ENCODE data around the gene TEX53. TPM values are rescaled to one million over a fixed set of nuclear protein-coding genes. Genes with fewer than 3 reads are reported as not detected.

The TEX53 gene
- total RNA-seq, 2 experiments from 2014 or later = not detected

DNA sequence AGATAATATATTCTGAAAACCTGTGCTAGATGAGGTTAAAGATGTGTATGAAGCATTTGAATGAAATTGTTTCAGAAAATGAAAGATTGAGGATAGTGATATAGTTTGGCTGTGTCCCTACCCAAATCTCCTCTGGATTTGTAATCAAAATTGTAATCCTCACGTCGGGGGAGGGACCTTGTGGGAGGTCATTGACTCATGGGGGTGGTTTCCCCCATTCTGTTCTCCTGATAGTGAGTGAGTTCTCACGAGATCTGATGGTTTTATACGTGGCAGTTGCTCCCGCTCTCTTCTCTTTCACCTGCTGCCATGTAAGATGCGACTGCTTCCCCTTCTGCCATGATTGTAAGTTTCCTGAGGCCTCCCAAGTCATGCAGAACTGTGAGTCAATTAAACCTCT lies 26.4 kb upstream of the TEX53 start:
- ChIA-PET POLR2A (no interaction called here), CTCF (interaction anchor here (0.8 to 4.1 kb wide), 3 partner anchors 54 to 329 kb away, joined by 3 to 20 read pairs (median 15); no protein-coding TSS in a partner anchor)

DNA sequence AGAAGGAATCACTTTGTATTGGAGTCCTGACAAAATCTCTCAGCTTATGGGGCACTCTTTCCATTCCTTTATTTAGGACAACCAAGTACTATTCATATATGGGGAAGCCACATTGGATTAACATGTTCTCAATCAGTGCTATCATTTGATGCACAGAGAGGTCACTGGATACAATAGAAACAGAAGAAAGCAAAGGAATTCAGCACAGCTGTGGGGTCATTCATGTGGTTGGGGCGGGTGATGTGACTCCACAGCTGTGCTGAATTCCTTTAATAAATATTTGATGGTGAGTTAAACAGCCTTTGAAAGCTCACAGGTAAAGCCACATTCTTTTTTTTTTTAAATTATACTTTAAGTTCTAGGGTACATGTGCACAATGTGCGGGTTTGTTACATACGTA lies 25.2 kb upstream of the TEX53 start:
- ChIA-PET CTCF (interaction anchor here (0.8 to 4.1 kb wide), 16 partner anchors 9 to 337 kb away, joined by 3 to 36 read pairs (median 12); no protein-coding TSS in a partner anchor), POLR2A (no interaction called here)

DNA sequence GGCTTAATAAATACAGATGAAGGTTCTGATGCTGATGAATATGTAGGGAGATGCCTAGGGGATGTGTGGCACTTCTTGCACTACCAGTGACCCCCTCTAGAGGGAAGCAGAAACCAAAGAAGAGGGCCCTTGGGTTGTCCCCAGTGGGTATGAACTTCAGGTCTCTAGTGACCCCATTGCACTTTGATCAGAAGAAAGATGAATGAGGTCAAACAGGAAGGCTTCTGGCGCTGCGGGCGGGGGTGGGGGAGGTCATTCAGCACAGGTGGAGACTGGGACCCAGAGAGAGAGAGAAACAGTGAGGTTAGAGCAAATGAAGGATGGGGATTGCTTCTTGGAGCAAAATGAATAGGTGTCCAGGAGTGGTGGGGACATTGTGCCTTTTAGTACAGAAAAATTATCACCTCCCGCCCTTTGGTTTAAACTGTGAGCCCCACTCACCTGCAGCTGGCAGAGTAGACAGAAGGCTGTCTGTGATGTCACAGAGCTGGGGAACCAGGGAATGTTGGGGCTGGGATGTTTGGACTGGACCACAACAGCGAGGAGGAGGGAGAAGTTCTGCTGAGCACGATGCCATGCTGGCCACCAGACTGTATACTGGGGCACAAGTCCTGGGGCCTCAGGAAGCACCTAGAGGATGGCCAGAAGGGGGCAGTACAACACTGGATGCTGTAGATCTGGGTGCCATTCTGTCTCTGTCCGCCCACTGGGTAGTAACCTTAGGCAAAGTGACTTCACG lies 24.2 kb upstream of the TEX53 start, which contains the start of gene TEX48:
TEX48 (minus strand) TSS at position 599 of the 739 bp plus-strand sequence. CDS start 10,469 bp downstream, outside the sequence.
- ChIA-PET CTCF (interaction anchor here (0.6 to 4.1 kb wide), 34 partner anchors 10 to 358 kb away, joined by 3 to 36 read pairs (median 4); no protein-coding TSS in a partner anchor), POLR2A (interaction anchor here (1.4 kb wide), 1 partner anchor 326 kb away, joined by 7 read pairs; no protein-coding TSS in a partner anchor)

DNA sequence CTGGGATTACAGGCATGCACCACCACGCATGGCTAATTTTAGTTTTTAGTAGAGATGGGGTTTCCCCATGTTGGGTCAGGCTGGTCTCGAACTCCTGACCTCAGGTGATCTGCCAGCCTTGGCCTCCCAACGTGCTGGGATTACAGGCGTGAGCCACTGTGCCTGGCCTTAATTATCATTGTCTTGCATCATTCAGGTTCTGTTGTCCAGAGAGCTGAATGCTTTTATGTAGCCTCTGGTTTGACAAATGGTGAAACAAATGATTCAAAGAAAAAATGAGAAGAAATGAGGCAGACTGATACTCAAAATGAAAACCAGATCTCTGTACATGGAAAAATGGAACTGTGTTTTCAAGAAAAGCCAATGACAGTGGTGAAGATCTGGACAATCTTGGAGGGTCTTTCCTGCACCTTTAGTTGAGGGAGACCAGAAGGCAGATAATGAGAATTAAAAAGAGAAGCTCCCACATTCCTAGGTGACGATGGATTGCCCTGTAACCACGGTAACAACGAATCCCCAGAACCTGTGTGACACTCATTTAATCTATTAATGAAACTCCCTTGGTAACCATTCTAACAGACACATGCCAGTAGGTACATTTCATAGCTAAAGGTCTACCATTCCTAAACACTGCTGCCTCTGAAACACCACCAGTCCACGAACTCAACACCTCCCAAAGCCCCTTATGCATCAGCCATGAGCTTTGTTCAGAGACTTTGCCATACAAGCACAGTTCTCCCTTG lies 22.8 kb upstream of the TEX53 start:
- CTCF ChIA-PET = interaction anchor here (0.7 to 4.1 kb wide), 27 partner anchors 10 to 360 kb away, joined by 3 to 36 read pairs (median 4); no protein-coding TSS in a partner anchor
- POLR2A ChIA-PET = interaction anchor here (1.4 to 1.7 kb wide), 2 partner anchors 11 to 327 kb away, joined by 4 to 7 read pairs; no protein-coding TSS in a partner anchor

DNA sequence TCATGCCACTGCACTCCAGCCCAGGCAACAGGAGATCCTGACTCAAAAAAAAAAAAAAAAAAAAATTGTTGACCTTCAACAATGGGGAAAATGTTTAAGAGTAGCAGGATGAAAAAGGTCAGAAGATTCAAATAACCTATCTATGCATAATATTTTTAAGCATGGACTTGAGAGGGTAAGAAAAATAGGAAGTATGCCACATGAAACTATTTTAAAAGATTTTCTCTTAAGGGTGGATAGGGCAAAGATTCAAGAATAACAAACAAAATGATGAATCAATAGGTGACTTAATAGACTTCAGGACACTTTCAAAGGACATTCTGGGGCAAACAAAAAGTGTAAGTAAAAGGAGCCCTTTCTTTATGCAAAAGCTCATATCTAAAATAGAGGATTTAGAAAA lies 21.2 kb upstream of the TEX53 start:
- ChIA-PET POLR2A (interaction anchor here (0.7 kb wide), 1 partner anchor 327 kb away, joined by 4 read pairs; no protein-coding TSS in a partner anchor), CTCF (interaction anchor here (1.4 kb wide), 1 partner anchor 231 kb away, joined by 3 read pairs; no protein-coding TSS in a partner anchor)

DNA sequence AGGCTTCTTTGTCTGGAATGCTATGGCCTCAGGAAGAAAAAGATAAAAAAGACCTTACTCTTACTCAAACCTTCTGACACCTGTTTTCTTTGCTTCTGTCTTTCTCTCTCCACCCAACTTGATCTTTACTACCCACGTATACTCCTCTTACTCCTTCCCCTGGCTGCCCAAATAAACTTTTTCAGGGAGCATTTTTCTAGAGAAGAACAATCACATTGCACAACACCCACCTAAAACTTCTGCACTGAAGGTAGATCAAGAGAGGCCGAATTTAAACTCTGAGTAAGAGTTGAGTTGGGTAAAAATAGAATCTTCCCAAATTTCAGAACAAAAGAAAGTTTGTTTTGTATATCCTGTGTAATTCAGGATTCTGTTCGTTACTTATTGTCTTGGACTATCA lies 20.5 kb upstream of the TEX53 start:
- POLR2A ChIA-PET = interaction anchor here (0.7 kb wide), 1 partner anchor 327 kb away, joined by 4 read pairs; no protein-coding TSS in a partner anchor
- CTCF ChIA-PET = no interaction called here

DNA sequence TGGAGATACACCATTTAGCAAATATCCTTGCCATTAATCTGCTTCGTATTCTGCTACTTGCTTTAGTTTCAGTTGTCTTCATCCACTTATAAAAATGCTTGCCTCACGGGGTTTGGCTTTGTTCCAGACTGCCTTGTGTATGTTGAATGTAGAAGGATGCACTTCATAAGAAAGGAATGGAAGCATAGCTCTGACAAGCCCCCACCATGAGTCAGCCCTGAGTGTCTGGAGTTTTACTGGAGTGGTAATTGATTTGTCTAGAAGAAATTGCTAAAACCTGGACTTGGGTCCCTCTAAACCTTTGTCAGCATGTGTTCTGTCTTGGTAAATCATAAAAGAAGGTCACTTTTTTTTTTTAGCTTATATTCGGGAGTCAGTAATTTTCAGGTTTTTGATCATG lies 19.8 kb upstream of the TEX53 start:
- CTCF ChIA-PET = interaction anchor here (0.9 kb wide), 1 partner anchor 61 kb away, joined by 4 read pairs; no protein-coding TSS in a partner anchor
- POLR2A ChIA-PET = no interaction called here

DNA sequence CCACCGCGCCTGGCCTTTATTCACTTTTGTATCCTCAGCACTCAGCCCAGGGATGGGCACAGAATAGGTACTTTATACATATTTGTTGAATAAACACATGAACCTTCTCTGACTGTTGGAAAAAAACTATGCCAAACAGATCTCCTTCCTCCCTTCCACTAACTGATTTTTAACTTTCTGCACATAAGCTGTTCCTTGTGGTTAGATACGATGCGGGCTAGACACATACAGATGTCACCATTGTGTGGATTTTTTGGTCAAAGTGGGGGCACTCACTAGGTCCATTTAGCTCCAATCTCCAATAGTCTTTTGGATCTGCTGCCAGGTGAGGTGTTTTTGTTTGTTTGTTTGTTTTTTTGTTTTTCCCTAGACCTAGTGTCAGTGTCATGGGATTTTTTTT lies 19.3 kb upstream of the TEX53 start:
- ChIA-PET POLR2A (no interaction called here), CTCF (interaction anchor here (0.6 to 0.9 kb wide), 2 partner anchors 61 to 338 kb away, joined by 3 to 4 read pairs; no protein-coding TSS in a partner anchor)

DNA sequence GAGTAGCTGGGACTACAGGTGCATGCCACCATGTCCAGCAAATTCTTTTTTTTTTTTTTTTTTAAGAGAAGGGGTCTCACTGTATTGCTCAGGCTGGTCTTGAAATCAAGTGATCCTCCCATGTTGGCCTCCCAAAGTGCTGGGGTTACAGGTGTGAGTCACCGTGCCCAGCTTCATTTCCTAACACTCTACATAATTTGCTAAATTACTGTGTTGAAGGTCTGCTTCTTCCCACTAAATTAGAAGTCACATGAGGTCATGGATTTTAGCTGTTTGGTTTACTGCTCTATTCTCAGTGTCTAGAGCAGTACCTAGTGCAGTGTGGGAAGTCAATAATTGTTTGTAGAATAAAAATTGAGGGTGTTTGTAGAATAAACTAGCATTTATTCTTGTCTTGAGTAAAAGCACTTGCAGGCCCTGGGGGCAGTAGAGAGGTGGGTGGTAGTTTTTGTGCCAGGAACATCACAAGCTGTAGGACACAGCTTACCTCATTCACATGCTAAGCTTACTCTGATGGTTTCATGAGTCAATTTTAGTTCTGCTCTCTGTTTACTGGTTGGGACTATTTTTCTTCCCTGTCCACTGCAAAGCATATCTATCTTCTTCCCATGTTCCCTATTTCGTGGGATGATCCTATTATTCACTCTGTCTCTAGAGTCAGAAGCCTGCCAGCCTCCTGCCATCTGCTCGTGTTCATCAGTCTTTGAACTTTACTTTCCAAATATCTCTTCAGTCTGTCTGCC lies 17.4 kb upstream of the TEX53 start:
- POLR2A ChIA-PET = no interaction called here
- CTCF ChIA-PET = interaction anchor here (0.8 to 1.8 kb wide), 2 partner anchors 22 to 232 kb away, joined by 3 to 5 read pairs; no protein-coding TSS in a partner anchor

DNA sequence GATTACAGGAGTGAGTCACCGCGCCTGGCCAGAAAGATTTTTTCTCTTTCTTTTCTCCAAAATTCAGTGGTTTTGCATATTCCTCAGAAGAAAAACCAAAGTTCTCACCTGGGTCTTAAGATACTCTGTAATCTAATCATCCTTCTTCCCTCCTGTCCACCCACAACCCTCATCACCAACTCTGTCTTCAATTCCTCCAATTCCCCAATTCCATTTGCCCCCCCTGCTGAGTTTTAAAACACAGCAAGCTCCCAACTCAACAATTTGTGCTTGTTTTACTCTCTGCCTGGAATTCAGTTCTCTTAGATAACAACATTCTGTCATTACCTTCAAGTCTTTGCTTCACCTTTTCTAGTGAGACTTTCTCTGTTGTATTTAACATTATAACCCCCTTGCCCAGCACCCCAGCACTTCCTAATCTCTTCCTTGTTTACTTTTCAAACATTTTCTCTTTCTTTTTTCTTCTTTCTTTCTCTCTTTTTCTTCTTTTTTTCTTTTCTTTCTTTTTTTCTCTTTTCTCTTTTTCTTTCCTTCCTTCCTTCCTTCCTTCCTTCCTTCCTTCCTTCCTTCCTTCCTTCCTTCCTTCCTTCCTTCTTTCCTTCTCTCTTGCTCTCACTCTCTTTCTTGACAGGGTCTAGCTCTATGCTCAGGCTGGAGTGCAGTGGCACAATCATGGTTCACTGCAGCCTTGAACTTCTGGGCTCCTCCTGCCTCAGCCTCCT lies 16.6 kb upstream of the TEX53 start:
- CTCF ChIA-PET = interaction anchor here (0.8 to 1.8 kb wide), 2 partner anchors 232 to 265 kb away, joined by 3 to 5 read pairs; no protein-coding TSS in a partner anchor
- POLR2A ChIA-PET = no interaction called here

DNA sequence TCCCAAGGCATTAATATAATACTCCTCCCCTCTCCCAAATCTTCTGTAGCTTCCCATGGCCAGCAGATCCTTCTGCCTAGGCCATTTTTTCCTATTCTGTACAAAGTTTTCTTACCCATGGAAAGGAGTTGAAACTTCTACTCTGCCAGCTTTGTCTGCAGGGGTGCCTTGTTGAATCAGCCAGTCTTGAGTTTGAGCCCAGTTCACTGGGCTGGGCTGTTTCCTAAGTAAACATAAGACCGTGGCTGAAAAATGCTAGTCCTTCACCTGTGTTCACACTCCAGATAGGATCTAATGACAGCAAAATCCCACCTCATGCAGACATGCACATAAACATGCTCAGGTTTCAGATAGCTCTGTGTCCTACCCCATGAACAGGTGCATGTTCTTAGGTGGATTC lies 14.0 kb upstream of the TEX53 start:
- CTCF ChIA-PET = no interaction called here
- POLR2A ChIA-PET = no interaction called here

DNA sequence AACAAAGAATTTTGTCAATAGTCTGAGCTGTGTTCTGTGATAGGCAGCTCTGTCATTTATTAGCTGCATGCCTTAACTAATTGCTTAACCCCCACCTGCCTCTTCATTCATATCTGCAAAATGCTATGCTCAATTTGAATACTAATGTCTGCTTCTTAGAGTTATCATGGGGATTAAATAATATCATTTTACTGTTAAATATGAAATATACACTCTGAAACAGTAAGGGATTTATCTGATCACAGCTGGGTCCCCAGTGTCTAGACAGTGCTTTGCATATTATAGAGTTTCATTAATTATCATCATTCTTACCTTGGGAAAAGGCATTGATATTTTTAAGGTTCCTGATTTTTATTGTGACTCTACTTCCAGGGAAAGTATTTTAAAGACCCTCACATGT lies 12.4 kb upstream of the TEX53 start:
- CTCF ChIA-PET = interaction anchor here (1.4 kb wide), 1 partner anchor 11 kb away, joined by 4 read pairs; no protein-coding TSS in a partner anchor
- POLR2A ChIA-PET = no interaction called here

DNA sequence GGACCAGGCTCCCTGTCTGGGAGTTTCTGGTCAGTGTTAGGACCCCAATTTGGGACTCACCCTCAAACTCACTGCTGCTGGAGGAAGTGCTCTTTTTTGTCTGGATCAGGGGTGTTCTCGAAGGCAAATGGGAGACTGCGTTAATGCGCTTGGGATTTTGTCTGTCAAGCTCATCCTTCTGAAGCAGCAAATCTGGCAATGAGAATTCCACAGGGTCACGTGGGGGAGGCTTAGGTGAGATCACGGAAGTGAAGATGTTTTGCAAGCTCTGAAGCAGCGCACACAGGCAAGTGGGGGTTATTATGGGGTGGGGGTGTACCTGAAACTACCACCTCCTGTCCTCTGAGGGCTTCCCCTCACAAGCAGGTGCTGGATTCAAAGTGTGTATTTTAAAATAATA lies 10.5 kb upstream of the TEX53 start:
- POLR2A ChIA-PET = no interaction called here

DNA sequence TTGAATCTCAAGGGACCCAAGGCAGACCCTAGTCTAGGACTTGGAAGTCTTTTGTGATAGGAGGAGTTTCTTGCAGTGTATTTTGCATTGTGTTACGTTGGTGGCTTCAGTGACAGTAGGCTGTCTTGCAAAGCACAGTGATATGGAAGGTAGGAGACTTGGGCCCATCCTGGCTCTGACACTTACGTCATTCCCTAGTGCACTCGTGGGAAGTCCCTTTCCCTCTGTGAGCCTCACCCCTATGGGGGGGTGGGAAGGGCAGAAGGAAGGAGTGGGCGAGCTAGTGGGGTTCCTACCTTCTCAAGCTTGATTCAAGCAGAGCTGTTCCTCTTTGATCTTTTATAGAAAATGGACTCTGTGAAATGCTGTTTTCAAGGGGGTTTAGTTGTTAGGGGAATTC lies 9.2 kb upstream of the TEX53 start:
- CTCF ChIA-PET = interaction anchor here (0.6 to 1.1 kb wide), 3 partner anchors 14 to 85 kb away, joined by 3 read pairs; no protein-coding TSS in a partner anchor
- POLR2A ChIA-PET = no interaction called here

More for the DNA sequence above, 10.5 kb upstream of the TEX53 start:
- CTCF ChIA-PET = interaction anchor here (1.4 kb wide), 1 partner anchor 13 kb away, joined by 5 read pairs; no protein-coding TSS in a partner anchor

DNA sequence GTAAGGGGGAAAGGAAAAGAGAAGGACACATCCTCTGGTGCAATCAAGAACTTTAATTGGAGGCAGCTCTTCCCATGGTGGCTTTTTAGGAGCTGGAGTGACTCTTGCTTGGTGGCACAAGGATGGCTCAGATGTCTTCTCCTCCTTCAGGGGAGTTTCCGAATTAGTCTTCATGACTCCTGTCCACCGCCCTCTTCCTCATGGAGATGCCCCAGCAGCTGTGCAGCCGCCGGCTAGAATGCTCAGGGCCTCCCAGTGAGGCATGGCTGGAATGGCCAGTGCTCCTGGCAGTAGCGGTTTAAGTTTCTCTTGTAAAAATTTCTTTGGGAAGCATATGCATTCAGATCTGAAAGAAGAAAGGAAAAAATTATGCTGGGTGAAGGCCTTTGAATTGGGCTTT lies 8.8 kb upstream of the TEX53 start:
- POLR2A ChIA-PET = no interaction called here
- CTCF ChIA-PET = interaction anchor here (0.6 to 1.1 kb wide), 4 partner anchors 13 to 261 kb away, joined by 3 read pairs; no protein-coding TSS in a partner anchor

DNA sequence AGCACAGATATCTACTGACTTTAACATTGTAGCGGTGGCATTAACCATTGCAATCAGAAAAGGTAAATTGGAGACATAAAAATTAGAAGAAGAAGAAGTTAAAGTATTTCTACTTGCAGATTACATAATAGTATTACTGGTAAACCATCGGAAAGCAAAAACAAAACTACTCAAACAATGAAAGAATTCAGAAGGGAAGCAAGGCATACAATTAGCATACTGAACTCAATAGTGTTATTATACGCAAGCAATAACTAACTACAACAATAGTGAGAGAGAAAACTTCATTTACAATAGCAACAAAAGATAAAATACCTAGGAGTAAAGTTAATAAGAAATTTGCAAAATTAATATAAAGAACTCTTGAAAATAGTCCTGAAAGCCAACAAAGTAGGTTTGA lies 6.6 kb upstream of the TEX53 start:
- CTCF ChIA-PET = interaction anchor here (1.6 kb wide), 1 partner anchor 17 kb away, joined by 3 read pairs; no protein-coding TSS in a partner anchor
- POLR2A ChIA-PET = no interaction called here

DNA sequence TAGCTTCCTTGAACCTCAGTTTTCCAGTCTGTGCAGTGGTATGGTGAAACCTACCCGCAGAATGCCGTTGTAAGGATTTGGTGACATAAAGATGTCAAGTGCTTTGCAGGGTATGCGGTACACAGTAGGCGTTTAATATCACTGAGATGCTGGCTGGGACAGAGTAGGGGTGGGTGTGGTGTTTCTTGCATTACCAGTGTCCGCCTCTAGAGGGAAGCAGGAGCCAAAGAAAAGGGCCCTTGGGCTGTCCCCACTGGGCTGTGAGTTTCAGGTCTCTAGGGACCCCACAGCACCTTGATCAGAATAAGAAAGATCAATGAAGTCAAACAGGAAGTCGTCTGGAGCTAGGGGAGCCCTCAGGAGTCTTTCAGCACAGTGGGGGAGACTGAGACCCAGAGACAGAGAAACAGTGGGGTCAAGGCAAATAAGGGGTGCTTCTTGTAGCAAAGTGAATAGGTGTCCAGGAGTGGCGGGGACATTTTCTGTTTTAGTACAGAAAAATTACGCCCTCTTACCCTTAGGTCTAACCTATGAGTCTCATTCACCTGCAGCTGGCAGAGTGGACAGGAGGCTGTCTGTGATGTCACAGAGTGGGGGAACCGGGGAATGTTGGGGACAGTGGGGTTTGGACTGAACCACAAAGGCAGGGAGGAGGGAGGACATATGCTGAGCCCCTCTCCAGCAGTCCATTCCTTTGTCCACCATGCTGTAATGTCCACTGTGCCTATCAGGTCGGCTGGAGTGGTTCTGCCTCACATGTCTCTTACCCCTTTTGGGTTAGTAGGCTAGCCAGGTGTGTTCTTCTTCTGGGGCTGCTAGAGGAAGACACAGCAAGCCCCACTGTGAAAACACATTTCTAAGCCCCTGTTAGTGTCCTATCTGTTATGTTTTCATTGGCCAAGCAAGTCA lies 4.7 kb upstream of the TEX53 start:
- CTCF ChIA-PET = interaction anchor here (0.7 to 2.2 kb wide), 6 partner anchors 9 to 257 kb away, joined by 3 to 12 read pairs (median 6); no protein-coding TSS in a partner anchor
- POLR2A ChIA-PET = no interaction called here

Data from activated CD8-positive, alpha-beta memory T cell treated with anti-CD3 and anti-CD28 coated beads for 36 hours (primary cell).